Keratinocyte (primary cell): Measurements from ENCODE around the gene TAOK3. TPM values are rescaled to one million over a fixed set of nuclear protein-coding genes. Genes with fewer than 3 reads are reported as not detected.

Source experiments
- DNase-seq: peaks from one replicate; pipeline ENCODE4 v3.0.0-alpha.2; 2011; ENCODE audit warnings: low read depth, missing footprints, low spot score
- FAIRE-seq: peaks from 2 replicates; lab custom pipeline; 2011; peaks lifted over from hg19 to GRCh38; lab: Jason Lieb, UNC
- H2AFZ ChIP-seq: 2 replicates; pipeline ENCODE4 v1.6.0; 2012; ENCODE audit warnings: low read length, control low read depth, inconsistent platforms; ENCODE audit not compliant: control insufficient read depth
- H3K27ac ChIP-seq: 2 replicates; pipeline ENCODE4 v1.5.1; 2011; ENCODE audit warnings: low read length; ENCODE audit not compliant: control insufficient read depth, insufficient read depth
- H3K27me3 ChIP-seq: 3 replicates; pipeline ENCODE4 v1.6.0; 2011; ENCODE audit warnings: low read length; ENCODE audit not compliant: control insufficient read depth, insufficient read depth; ENCODE audit errors: extremely low read depth
- H3K36me3 ChIP-seq, 2 experiments: 2 replicates in 1 of 2; 3 replicates in 1 of 2; pipeline ENCODE4 v1.5.1; 2011; ENCODE audit warnings: low read length in 2 of 2, mild to moderate bottlenecking in 1 of 2; ENCODE audit not compliant: control insufficient read depth in 2 of 2, insufficient read depth in 2 of 2; ENCODE audit errors: extremely low read depth in 1 of 2
- H3K4me1 ChIP-seq: 3 replicates; pipeline ENCODE4 v1.5.1; 2011; ENCODE audit warnings: low read length; ENCODE audit not compliant: control insufficient read depth, insufficient read depth; ENCODE audit errors: extremely low read depth
- H3K4me2 ChIP-seq: 3 replicates; pipeline ENCODE4 v1.6.0; 2011; ENCODE audit warnings: low read depth, low read length; ENCODE audit not compliant: control insufficient read depth, insufficient read depth; ENCODE audit errors: extremely low read depth
- H3K4me3 ChIP-seq, 3 experiments: fragments of 200-600 bp in 1 of 3; sonication (generic) in 1 of 3; 2 replicates in 2 of 3; 3 replicates in 1 of 3; pipeline ENCODE4 v1.5.1; 2011 to 2016; ENCODE audit warnings: low read length in 3 of 3, mild to moderate bottlenecking in 3 of 3, control low read depth in 2 of 3, inconsistent platforms in 1 of 3, low read depth in 1 of 3, mixed read lengths in 1 of 3, mixed run types in 1 of 3, moderate library complexity in 1 of 3; ENCODE audit not compliant: control insufficient read depth in 2 of 3, insufficient read depth in 2 of 3; ENCODE audit errors: extremely low read depth in 1 of 3
- H3K79me2 ChIP-seq: 2 replicates; pipeline ENCODE4 v1.6.0; 2012; ENCODE audit warnings: low read length; ENCODE audit not compliant: control insufficient read depth, insufficient read depth
- H3K9ac ChIP-seq: 3 replicates; pipeline ENCODE4 v1.6.0; 2011; ENCODE audit warnings: low read length; ENCODE audit not compliant: control insufficient read depth, insufficient read depth; ENCODE audit errors: extremely low read depth
- H3K9me1 ChIP-seq: 3 replicates; pipeline ENCODE4 v1.6.0; 2011; ENCODE audit warnings: low read length; ENCODE audit not compliant: control insufficient read depth, insufficient read depth; ENCODE audit errors: extremely low read depth
- H3K9me3 ChIP-seq: 2 replicates; pipeline ENCODE4 v1.5.1; 2012; ENCODE audit warnings: low read depth, low read length; ENCODE audit not compliant: control insufficient read depth
- H4K20me1 ChIP-seq: 3 replicates; pipeline ENCODE4 v1.6.0; 2011; ENCODE audit warnings: low read length; ENCODE audit not compliant: control insufficient read depth, insufficient read depth; ENCODE audit errors: extremely low read depth
- CTCF ChIP-seq, 3 experiments: IDR thresholded peaks in 1 of 3; conservative IDR thresholded peaks in 1 of 3; optimal IDR thresholded peaks in 1 of 3; 2 replicates in 2 of 3; 3 replicates in 1 of 3; pipeline versions ENCODE3 to v1.5.1; 2011; ENCODE audit warnings: low read length in 3 of 3, mild to moderate bottlenecking in 3 of 3, moderate library complexity in 2 of 3, control low read depth in 1 of 3, inconsistent platforms in 1 of 3; ENCODE audit not compliant: insufficient read depth in 2 of 3; ENCODE audit errors: extremely low read depth in 1 of 3
- EZH2 ChIP-seq: IDR thresholded peaks from one replicate; pipeline ENCODE4 v1.6.1; 2012; ENCODE audit warnings: inconsistent platforms, mild to moderate bottlenecking, low read length, moderate library complexity
- dilution Hi-C: fragments of 300-500 bp; cut with MboI; formaldehyde crosslinking; loops from one replicate; pipeline ENCODE4 v1.7.0; 2020; ENCODE audit warnings: low sequenced_read_pairs; ENCODE audit not compliant: extremely low pct_ligation_motif_present
- polyA plus RNA-seq, 5 experiments: library from polyadenylated mRNA; depleted of rRNA in 3 of 5; stranded (reverse) in 3 of 5; stranded (forward) in 1 of 5; unstranded in 1 of 5; fragments of >200 nt; gene quantifications; 1 replicate in 1 of 5; 2 replicates in 3 of 5; 3 replicates in 1 of 5; pipeline versions ENCODE4 v1.2.1 to v1.2.3, GENCODE V29; 2011 to 2012; ENCODE audit warnings: missing spikeins in 2 of 5, low read depth in 1 of 5, low replicate concordance in 1 of 5

TAOK3 gene
- polyA plus RNA-seq, 1 donor (not counting 4 experiments of a cell fraction or from before 2014, with no cell fraction given) = 35.0 TPM

- H2AFZ ChIP-seq = no peak overlapping the region
Observed at GRCh38 chr12:118337194-118337838, 35.4 kb downstream of the TAOK3 start.

GRCh38 chr12:118336123-118336522 lies 36.6 kb downstream of the TAOK3 start:
- no peaks in the 10 kb centered on the region for H3K9me3 ChIP-seq
- dilution Hi-C loops = no loop called here
- H3K4me3 ChIP-seq = no peak overlapping the region
- FAIRE-seq (no peak), DNase-seq (no peak)
- no peaks in the 10 kb centered on the region for H3K27me3 ChIP-seq
- H3K79me2 ChIP-seq = peaks cover 18% of the 10 kb centered on the region
- TF ChIP-seq EZH2 (no peak), CTCF (optimal IDR thresholded peaks at IDR 0.05 in 1 of 3, IDR thresholded peaks at IDR 0.05 in 1 of 3, conservative IDR thresholded peaks at IDR 0.05 in 1 of 3; ENCODE audit: extremely low read depth in 1 of 3, insufficient read depth in 2 of 3, low read length in 3 of 3) (no peak)
- H4K20me1 ChIP-seq = no peaks in the 10 kb centered on the region
- no peaks in the 10 kb centered on the region for H3K4me1 ChIP-seq
- H2AFZ ChIP-seq = no peak overlapping the region
- H3K9ac ChIP-seq = no peak overlapping the region
- H3K4me2 ChIP-seq = no peak overlapping the region
- H3K9me1 ChIP-seq = no peaks in the 10 kb centered on the region
- H3K27ac ChIP-seq = no peak overlapping the region
- H3K36me3 ChIP-seq = no peaks in the 10 kb centered on the region

More at GRCh38 chr12:118337194-118337838, 35.4 kb downstream of the TAOK3 start:
- DNase-seq = no peak
- H4K20me1 ChIP-seq = no peaks in the 10 kb centered on the region
- no peak overlapping the region for H3K9ac ChIP-seq
- H3K4me1 ChIP-seq = no peaks in the 10 kb centered on the region
- no peak for FAIRE-seq
- no peak overlapping the region for H3K4me3 ChIP-seq
- no peak overlapping the region for H3K4me2 ChIP-seq
- H3K27me3 ChIP-seq = no peaks in the 10 kb centered on the region
- TF ChIP-seq CTCF (optimal IDR thresholded peaks at IDR 0.05 in 1 of 3, IDR thresholded peaks at IDR 0.05 in 1 of 3, conservative IDR thresholded peaks at IDR 0.05 in 1 of 3; ENCODE audit: extremely low read depth in 1 of 3, insufficient read depth in 2 of 3, low read length in 3 of 3) (no peak), EZH2 (no peak)
- peaks cover 17% of the 10 kb centered on the region for H3K79me2 ChIP-seq
- no peak overlapping the region for H3K27ac ChIP-seq
- no peaks in the 10 kb centered on the region for H3K36me3 ChIP-seq
- no peaks in the 10 kb centered on the region for H3K9me3 ChIP-seq
- H3K9me1 ChIP-seq = no peaks in the 10 kb centered on the region
- dilution Hi-C loops = no loop called here
